ENCODE data around the gene TRIP12. TPM values are rescaled to one million over a fixed set of nuclear protein-coding genes. Genes with fewer than 3 reads are reported as not detected.

TRIP12 gene
- total RNA-seq, 1 experiment from 2014 or later: 166 TPM

DNA sequence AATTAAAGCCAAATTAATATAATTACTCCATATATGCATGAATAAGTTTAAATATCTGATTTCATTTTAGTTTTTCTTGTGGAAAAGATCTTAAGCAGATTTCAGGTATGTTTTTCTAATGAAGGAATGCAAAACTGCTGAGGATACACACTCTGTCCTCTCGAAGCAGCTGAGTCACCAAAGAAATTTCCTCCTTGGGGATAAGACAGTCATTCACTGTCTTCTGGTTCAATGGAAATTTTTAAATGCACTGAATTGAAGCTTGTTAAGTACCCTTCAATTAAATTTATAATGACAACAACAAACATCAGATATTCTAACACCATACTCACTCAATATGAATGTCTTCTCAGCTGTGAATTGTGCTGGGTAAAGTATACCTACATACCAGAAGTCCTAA lies 106.0 kb downstream of the TRIP12 start:
- Histone ChIP-seq H2BK12ac (ENCODE audit: insufficient read length, low read depth, low read length) (no peak overlapping the region), H3K23ac (ENCODE audit: insufficient read length, low read depth, low read length) (no peak overlapping the region), H2BK5ac (ENCODE audit: insufficient read length, low read length) (no peak overlapping the region), H4K5ac (ENCODE audit: insufficient read length, low read depth, low read length) (no peak overlapping the region), H3K79me1 (ENCODE audit: insufficient read depth, low read depth, low read length, poor library complexity, severe bottlenecking) (no peaks in the 10 kb centered on the region), H3K4me1 (ENCODE audit: insufficient read depth, low read length) (no peaks in the 10 kb centered on the region), H3K9ac (ENCODE audit: extremely low read depth, insufficient read length, low read length) (no peak overlapping the region), H3K18ac (ENCODE audit: insufficient read length, low read depth, low read length) (no peak overlapping the region), H3T11ph (ENCODE audit: low read length) (no peak overlapping the region), H3K27ac (ENCODE audit: insufficient read length, low read depth, low read length) (no peak overlapping the region), H2BK15ac (ENCODE audit: low read depth, low read length) (no peak overlapping the region), H2BK20ac (ENCODE audit: low read depth, low read length, poor library complexity, severe bottlenecking) (no peak overlapping the region), H3K4ac (ENCODE audit: low read depth, low read length) (no peak overlapping the region), H3K79me2 (ENCODE audit: insufficient read depth, low read length) (no peaks in the 10 kb centered on the region), H3K14ac (ENCODE audit: insufficient read depth, low read length) (no peak overlapping the region), H3K23me2 (ENCODE audit: insufficient read length, low read depth, low read length, poor library complexity, severe bottlenecking) (no peaks in the 10 kb centered on the region), H2AK5ac (ENCODE audit: insufficient read length, low read length) (no peak overlapping the region), H2BK120ac (ENCODE audit: low read depth, low read length, poor library complexity, severe bottlenecking) (no peak overlapping the region), H4K8ac (replicated peaks; ENCODE audit: insufficient read length, low read depth, low read length) (no peak overlapping the region), H3K56ac (ENCODE audit: insufficient read length, low read depth, low read length) (no peak overlapping the region), H3K9me3 (ENCODE audit: control insufficient read depth, low read depth, low read length) (no peaks in the 10 kb centered on the region), H3K27me3 (ENCODE audit: insufficient read depth, low read length) (no peaks in the 10 kb centered on the region), H2AFZ (ENCODE audit: low read length) (no peak overlapping the region), H3K4me2 (ENCODE audit: insufficient read depth, insufficient read length, low read length) (no peak overlapping the region), H4K20me1 (ENCODE audit: control insufficient read depth, insufficient read depth, insufficient read length) (no peaks in the 10 kb centered on the region), H4K91ac (ENCODE audit: insufficient read length, low read depth, low read length) (no peak overlapping the region)
- Mint-ChIP-seq H3K36me3 (ENCODE audit: insufficient read depth in 1 of 3, low read depth in 3 of 3) (peaks cover 4 to 35% (median 16%) of the 10 kb centered on the region in 3 experiments; a peak in 5 of 7 replicates), H3K4me3 (no peak overlapping the region), H3K27me3 (ENCODE audit: low read depth) (no peaks in the 10 kb centered on the region), H3K4me1 (peaks cover 2 to 3% of the 10 kb centered on the region in 2 experiments; a peak in 2 of 4 replicates), H3K27ac (no peak overlapping the region), H3K9me3 (no peaks in the 10 kb centered on the region)
- DNase-seq: no peak
- WGBS (ENCODE audit: extremely low coverage, insufficient read length, low lambda C conversion rate): no CpG with 5 or more reads among the region's 1 CpG
- TF ChIP-seq, protein P1, sequence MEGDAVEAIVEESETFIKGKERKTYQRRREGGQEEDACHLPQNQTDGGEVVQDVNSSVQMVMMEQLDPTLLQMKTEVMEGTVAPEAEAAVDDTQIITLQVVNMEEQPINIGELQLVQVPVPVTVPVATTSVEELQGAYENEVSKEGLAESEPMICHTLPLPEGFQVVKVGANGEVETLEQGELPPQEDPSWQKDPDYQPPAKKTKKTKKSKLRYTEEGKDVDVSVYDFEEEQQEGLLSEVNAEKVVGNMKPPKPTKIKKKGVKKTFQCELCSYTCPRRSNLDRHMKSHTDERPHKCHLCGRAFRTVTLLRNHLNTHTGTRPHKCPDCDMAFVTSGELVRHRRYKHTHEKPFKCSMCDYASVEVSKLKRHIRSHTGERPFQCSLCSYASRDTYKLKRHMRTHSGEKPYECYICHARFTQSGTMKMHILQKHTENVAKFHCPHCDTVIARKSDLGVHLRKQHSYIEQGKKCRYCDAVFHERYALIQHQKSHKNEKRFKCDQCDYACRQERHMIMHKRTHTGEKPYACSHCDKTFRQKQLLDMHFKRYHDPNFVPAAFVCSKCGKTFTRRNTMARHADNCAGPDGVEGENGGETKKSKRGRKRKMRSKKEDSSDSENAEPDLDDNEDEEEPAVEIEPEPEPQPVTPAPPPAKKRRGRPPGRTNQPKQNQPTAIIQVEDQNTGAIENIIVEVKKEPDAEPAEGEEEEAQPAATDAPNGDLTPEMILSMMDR (conservative IDR thresholded peaks at IDR 0.05): no peak

All from H9 (cell line).